ENCODE measurements around the gene CERT1.
A peak's percentile ranks its signal among the peaks of the same experiment; 100 is the strongest.
"Not testable (repeated sequence)": the region's sequence is repeated elsewhere in the genome, so short reads cannot be mapped to it uniquely, and the experiment has no call there.

The CERT1 gene

GRCh38 chr5:75342836-75343235 lies 168.6 kb downstream of the CERT1 start:
- DNase-seq (ENCODE audit: low spot score) = no peak

DNA sequence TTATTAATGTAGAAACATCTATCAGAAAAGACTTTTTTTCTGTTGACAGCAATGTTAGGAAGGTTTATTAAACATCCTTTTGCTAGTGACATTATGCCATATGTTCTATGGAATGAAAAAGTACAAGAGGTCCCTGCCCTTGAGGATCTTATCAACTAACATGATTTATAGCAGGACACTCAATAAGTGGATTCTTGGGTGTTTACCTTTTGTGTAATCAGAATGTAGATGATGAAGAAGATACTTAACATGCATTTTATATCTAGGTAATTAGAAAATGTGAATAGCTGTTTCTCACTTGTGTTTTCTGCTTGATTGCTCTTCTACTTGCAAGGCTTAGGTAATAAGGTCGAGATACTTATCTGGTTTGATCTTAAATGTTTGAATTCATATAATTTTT lies 169.5 kb downstream of the CERT1 start:
- DNase-seq (ENCODE audit: low spot score) = no peak

- no peak for DNase-seq (ENCODE audit: low spot score)
These were observed 170.5 kb downstream of the CERT1 start for GRCh38 chr5:75340714-75341478.

- DNase-seq (ENCODE audit: low spot score) = no peak
These were observed 173.0 kb downstream of the CERT1 start for GRCh38 chr5:75338408-75338807.

GRCh38 chr5:75337366-75338021 lies 173.9 kb downstream of the CERT1 start:
- no peak for DNase-seq (ENCODE audit: low spot score)

- DNase-seq (ENCODE audit: low spot score) = peak; percentile 99
These were observed 174.7 kb downstream of the CERT1 start, which contains the start of gene HMGCR for GRCh38 chr5:75336615-75337336. HMGCR (plus strand) TSS chr5:75337220; CDS start chr5:75342606, 5,386 bp downstream.

GRCh38 chr5:75335952-75336614 lies 175.3 kb downstream of the CERT1 start:
- DNase-seq (ENCODE audit: low spot score) = peak; percentile 3

- no peak for DNase-seq (ENCODE audit: low spot score)
These were observed 175.9 kb downstream of the CERT1 start for GRCh38 chr5:75335486-75335885.

- not testable (repeated sequence) for DNase-seq (ENCODE audit: low spot score)
These were observed 177.0 kb downstream of the CERT1 start for GRCh38 chr5:75334413-75334812.

- DNase-seq (ENCODE audit: low spot score) = not testable (repeated sequence)
These were observed 177.7 kb downstream of the CERT1 start for GRCh38 chr5:75333759-75334158.

- no peak for DNase-seq (ENCODE audit: low spot score)
These were observed 180.0 kb downstream of the CERT1 start for GRCh38 chr5:75331095-75332090.

DNA sequence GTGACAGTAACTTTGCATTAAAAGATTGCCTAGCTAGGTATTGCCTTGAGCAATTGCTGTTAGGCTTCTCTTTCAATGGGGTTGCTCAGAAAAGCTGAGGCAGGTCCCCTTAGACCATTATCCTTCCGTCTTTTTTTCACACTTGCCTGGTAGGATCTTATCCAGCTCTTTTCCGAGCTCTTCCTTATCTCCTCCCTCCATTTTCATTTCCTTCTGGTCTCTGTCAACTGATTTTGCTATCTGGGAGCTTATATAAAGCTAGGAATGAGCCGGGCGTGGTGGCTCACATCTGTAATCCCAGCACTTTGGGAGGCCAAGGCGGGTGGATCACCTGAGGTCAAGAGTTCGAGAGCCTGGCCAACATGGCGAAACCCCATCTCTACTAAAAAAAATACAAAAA lies 181.0 kb downstream of the CERT1 start:
- DNase-seq (ENCODE audit: low spot score) = no peak
